Measurements from ENCODE around the gene SH2B3.
A peak's percentile ranks its signal among the peaks of the same experiment; 100 is the strongest.

SH2B3 gene

DNA sequence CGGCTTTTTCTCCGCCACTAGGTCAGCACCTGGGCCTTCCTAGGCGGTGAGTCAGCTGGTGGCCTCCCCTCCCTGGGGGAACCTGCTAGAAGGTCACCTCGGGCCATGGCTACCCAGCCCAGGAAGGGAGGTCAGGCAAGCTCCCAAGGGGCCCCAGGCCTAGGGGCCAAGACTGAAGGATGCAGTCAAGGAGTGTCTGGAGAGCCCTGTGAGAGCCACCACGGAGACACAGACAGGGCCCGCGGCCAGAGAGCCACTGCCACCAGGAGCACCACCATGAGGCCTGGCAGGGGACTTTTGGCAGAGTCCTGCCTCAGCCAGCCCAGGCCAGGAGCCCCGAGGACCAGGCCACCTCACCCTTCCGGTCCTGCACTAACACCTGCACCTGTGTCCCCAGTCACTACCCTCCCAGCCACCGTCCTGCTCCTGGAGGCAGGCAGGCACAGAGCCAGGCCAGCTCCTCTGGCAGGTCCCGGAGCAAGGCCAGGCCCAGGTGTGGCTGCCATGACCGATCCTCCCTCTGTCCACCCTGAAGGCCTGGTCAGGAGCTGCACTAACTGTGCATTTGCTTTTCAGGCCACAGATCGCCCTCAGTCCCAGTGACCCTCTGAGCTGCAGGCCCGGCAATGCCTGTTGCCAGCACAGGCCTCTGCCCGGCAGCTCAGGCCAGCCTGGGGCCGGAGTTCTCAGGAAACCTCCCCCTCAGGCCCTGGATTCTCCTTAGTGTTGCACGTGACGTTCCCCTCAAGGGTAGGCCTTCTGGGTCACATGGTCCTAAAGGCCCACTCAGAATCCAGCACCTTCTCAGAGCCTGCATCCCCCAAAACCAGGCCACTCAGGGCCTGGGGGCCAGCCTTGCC lies 43.8 kb upstream of the SH2B3 start:
- TF ChIP-seq, protein P1, sequence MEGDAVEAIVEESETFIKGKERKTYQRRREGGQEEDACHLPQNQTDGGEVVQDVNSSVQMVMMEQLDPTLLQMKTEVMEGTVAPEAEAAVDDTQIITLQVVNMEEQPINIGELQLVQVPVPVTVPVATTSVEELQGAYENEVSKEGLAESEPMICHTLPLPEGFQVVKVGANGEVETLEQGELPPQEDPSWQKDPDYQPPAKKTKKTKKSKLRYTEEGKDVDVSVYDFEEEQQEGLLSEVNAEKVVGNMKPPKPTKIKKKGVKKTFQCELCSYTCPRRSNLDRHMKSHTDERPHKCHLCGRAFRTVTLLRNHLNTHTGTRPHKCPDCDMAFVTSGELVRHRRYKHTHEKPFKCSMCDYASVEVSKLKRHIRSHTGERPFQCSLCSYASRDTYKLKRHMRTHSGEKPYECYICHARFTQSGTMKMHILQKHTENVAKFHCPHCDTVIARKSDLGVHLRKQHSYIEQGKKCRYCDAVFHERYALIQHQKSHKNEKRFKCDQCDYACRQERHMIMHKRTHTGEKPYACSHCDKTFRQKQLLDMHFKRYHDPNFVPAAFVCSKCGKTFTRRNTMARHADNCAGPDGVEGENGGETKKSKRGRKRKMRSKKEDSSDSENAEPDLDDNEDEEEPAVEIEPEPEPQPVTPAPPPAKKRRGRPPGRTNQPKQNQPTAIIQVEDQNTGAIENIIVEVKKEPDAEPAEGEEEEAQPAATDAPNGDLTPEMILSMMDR (IDR thresholded peaks at IDR 0.05; ENCODE audit: low read depth, low read length, missing control alignments): no peak
- Histone ChIP-seq H3K27me3 (replicated peaks) (no peaks in the 10 kb centered on the region), H3K36me3 (replicated peaks) (peaks cover 14% of the 10 kb centered on the region), H3K4me3 (ENCODE audit: low read depth, low read length) (no peak overlapping the region), H3K27ac (no peak overlapping the region)
- in situ Hi-C loops (cut with HindIII; ENCODE audit: low pct_ligation_motif_present, low sequenced_read_pairs): no loop called here
- no peak for DNase-seq

DNA sequence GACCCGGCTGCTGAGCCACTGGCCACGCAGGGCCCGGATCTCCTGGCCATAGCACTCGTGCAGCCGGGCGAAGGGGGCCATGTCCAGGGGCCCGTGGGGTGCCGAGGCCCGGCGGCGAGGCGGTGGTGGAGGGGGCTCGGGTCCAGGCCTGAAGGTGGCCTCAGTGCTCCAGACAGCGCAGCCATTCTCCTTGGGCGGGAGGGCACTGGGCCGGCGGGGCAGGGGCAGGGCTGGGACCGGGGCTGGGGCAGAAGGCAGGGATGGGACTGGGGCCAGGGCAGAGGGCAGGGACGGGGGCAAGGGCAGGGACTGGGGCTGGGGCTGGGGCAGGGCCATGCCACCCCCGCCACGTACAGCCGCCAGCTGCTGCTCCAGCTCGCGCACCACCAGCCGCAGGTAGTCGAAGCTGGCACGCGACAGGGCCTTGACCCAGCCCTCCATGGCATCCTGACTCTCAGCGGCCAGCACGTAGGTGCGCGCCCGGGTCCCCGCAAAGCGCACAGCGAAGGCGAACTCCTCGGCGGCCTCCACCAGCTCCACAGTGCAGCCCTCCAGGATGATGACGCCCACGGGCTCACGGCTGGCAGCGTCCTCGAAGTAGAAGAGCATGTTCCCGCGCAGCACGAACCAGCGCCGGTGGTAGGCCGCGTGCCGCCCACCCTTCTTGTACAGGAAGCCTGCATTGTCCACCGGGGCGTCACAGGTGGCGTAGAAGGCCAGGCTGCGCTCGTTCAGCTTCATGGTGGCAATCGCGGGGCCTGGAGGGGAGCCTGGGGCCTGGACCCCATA lies 42.8 kb upstream of the SH2B3 start:
- DNase-seq: no peak
- no peak overlapping the region for H3K27ac ChIP-seq
- TF ChIP-seq, protein P1 (IDR thresholded peaks at IDR 0.05; ENCODE audit: low read depth, low read length, missing control alignments): no peak
- no peaks in the 10 kb centered on the region for H3K27me3 ChIP-seq (replicated peaks)
- in situ Hi-C loops (cut with HindIII; ENCODE audit: low pct_ligation_motif_present, low sequenced_read_pairs): no loop called here
- H3K36me3 ChIP-seq (replicated peaks): peaks cover 14% of the 10 kb centered on the region
- H3K4me3 ChIP-seq (ENCODE audit: low read depth, low read length): no peak overlapping the region

DNA sequence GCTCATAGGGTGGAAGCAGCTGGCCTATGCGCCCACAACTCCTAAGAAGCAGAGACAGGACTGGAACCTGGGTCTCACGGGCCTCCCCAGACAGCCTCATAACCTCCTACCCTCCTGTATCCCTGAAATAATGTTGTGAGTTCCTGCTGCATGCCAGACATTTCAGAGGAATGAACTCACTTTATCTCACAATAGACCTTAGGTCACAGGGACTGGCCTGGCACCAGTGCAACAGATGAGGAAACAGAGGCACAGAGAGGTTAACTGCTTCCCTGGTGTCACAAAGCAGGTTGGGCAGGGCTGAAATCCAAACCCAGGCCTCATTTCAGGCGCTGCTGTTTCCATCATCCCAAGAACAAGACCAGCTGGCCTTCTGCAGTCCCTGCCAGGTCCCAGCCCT lies 42.1 kb upstream of the SH2B3 start:
- H3K27me3 ChIP-seq (replicated peaks): no peaks in the 10 kb centered on the region
- TF ChIP-seq, protein P1 (IDR thresholded peaks at IDR 0.05; ENCODE audit: low read depth, low read length, missing control alignments): no peak
- DNase-seq: peak; percentile 40
- H3K36me3 ChIP-seq (replicated peaks): peaks cover 14% of the 10 kb centered on the region
- in situ Hi-C loops (cut with HindIII; ENCODE audit: low pct_ligation_motif_present, low sequenced_read_pairs): no loop called here
- no peak overlapping the region for H3K27ac ChIP-seq
- no peak overlapping the region for H3K4me3 ChIP-seq (ENCODE audit: low read depth, low read length)

DNA sequence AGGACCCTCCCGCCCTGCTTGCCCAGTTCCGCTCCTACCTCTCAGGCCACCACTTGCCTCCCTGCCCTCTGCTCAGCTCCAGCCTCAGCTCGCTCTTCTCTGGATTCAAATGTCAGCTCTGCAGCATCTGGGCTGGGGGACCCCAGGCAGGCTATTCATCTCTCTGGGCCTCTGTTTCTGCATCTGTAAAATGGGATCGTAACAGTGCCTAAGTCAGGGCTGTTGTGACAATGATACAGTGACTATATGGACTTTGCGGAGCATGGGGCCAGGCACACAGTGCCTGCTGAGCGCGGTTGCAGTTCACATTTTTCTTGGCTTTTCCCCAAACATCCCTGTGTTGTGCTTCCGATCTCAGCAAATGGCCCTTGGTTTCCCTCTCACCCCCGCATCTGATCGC lies 39.6 kb upstream of the SH2B3 start:
- H3K27me3 ChIP-seq (replicated peaks): no peaks in the 10 kb centered on the region
- no peak for DNase-seq
- peaks cover 14% of the 10 kb centered on the region for H3K36me3 ChIP-seq (replicated peaks)
- TF ChIP-seq, protein P1 (IDR thresholded peaks at IDR 0.05; ENCODE audit: low read depth, low read length, missing control alignments): no peak
- in situ Hi-C loops (cut with HindIII; ENCODE audit: low pct_ligation_motif_present, low sequenced_read_pairs): no loop called here
- H3K4me3 ChIP-seq (ENCODE audit: low read depth, low read length): no peak overlapping the region
- no peak overlapping the region for H3K27ac ChIP-seq

DNA sequence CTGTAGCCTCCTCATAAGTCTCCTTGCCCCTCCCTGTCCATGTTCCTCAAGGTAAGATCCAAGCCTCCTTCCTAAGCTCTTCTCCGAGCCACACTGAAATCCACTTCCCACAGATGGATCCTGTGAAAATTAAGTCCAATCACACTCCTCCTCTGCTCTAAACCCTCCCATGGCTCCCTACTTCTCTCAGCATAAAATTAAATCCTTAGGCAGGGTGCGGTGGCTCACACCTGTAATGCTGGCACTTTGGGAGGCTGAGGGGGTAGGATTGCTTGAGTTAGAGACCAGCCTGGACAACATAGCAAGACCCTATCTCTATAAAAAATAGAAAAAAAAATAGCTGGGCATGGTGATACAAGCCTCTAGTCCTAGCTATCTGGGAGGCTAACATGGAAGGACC lies 39.1 kb upstream of the SH2B3 start:
- TF ChIP-seq, protein P1 (IDR thresholded peaks at IDR 0.05; ENCODE audit: low read depth, low read length, missing control alignments): no peak

More for the DNA sequence above, 39.1 kb upstream of the SH2B3 start:
- Histone ChIP-seq H3K4me3 (ENCODE audit: low read depth, low read length) (no peak overlapping the region), H3K36me3 (replicated peaks) (peaks cover 14% of the 10 kb centered on the region), H3K27ac (no peak overlapping the region), H3K27me3 (replicated peaks) (no peaks in the 10 kb centered on the region)
- in situ Hi-C loops (cut with HindIII; ENCODE audit: low pct_ligation_motif_present, low sequenced_read_pairs): no loop called here
- DNase-seq: no peak

Data from brain microvascular endothelial cell (primary cell).